ENCODE measurements around the gene PLB1. TPM values are rescaled to one million over a fixed set of nuclear protein-coding genes. Genes with fewer than 3 reads are reported as not detected.

Gene PLB1
- total and polyA plus RNA-seq, 2 experiments from 2014 or later: 0.11 to 0.44 TPM

- 92 to 93% methylated on average over 3 of the region's 3 CpGs for WGBS, 2 experiments (ENCODE audit: low coverage in 1 of 2, low lambda C conversion rate in 2 of 2, missing lambda C conversion rate in 2 of 2)
- TF ChIP-seq EZH2phosphoT487 (IDR thresholded peaks at IDR 0.05; ENCODE audit: insufficient read depth, low read depth): no peak
- no peak for TF ChIP-seq EZH2 (IDR thresholded peaks at IDR 0.05; ENCODE audit: insufficient read depth, poor library complexity, severe bottlenecking)
- H3K27me3 ChIP-seq (replicated peaks; ENCODE audit: insufficient read depth): no peaks in the 10 kb centered on the region
- H3F3A ChIP-seq (ENCODE audit: insufficient read depth): peaks cover 47% of the 10 kb centered on the region
- no peaks in the 10 kb centered on the region for H3K36me3 ChIP-seq (ENCODE audit: low read depth)
- H3K27ac ChIP-seq: peak overlapping the region; percentile 89
- no peak overlapping the region for H3K4me3 ChIP-seq
- no peaks in the 10 kb centered on the region for H3K79me2 ChIP-seq (ENCODE audit: insufficient read depth)
- peak overlapping the region; percentile 61; the same call in 1 of the 2 replicates for H2AFZ ChIP-seq
- peak overlapping the region; percentile 48 for H3K4me2 ChIP-seq (ENCODE audit: unreplicated experiment)
- no peak for DNase-seq
- peak overlapping the region; percentile 56 for H3K9ac ChIP-seq
- H3K9me3 ChIP-seq (ENCODE audit: low read depth): no peaks in the 10 kb centered on the region
- peaks cover 52% of the 10 kb centered on the region for H3K4me1 ChIP-seq (ENCODE audit: insufficient read depth)
- in situ Hi-C loops (cut with MboI): no loop called here
- H4K20me1 ChIP-seq (ENCODE audit: insufficient read depth): no peaks in the 10 kb centered on the region
- H3K9me2 ChIP-seq (ENCODE audit: insufficient read depth): no peaks in the 10 kb centered on the region
Observed at GRCh38 chr2:28448793-28449100, 47.1 kb upstream of the PLB1 start.

GRCh38 chr2:28449126-28449487 is 46.8 kb upstream of the PLB1 start:
- Histone ChIP-seq H3K27ac (peak overlapping the region; percentile 89), H2AFZ (peak overlapping the region; percentile 61)
- WGBS, 2 experiments (ENCODE audit: low coverage in 1 of 2, low lambda C conversion rate in 2 of 2, missing lambda C conversion rate in 2 of 2): 78 to 86% methylated on average over 6 of the region's 6 CpGs

GRCh38 chr2:28449488-28450395 is 46.1 kb upstream of the PLB1 start:
- no peaks in the 10 kb centered on the region for H3K36me3 ChIP-seq (ENCODE audit: low read depth)
- H3K4me3 ChIP-seq: no peak overlapping the region
- H3F3A ChIP-seq (ENCODE audit: insufficient read depth): peaks cover 47% of the 10 kb centered on the region
- peak overlapping the region; percentile 56 for H3K9ac ChIP-seq
- no peak for TF ChIP-seq EZH2phosphoT487 (IDR thresholded peaks at IDR 0.05; ENCODE audit: insufficient read depth, low read depth)
- TF ChIP-seq EZH2 (IDR thresholded peaks at IDR 0.05; ENCODE audit: insufficient read depth, poor library complexity, severe bottlenecking): no peak
- peak overlapping the region; percentile 61 for H2AFZ ChIP-seq
- H3K4me1 ChIP-seq (ENCODE audit: insufficient read depth): peaks cover 52% of the 10 kb centered on the region
- no peaks in the 10 kb centered on the region for H3K79me2 ChIP-seq (ENCODE audit: insufficient read depth)
- WGBS, 2 experiments (ENCODE audit: low coverage in 1 of 2, low lambda C conversion rate in 2 of 2, missing lambda C conversion rate in 2 of 2): 24% methylated on average over 16 to 17 of the region's 17 CpGs
- in situ Hi-C loops (cut with MboI): no loop called here
- no peaks in the 10 kb centered on the region for H3K9me3 ChIP-seq (ENCODE audit: low read depth)
- peak; percentile 75 for DNase-seq
- H3K9me2 ChIP-seq (ENCODE audit: insufficient read depth): no peaks in the 10 kb centered on the region
- no peaks in the 10 kb centered on the region for H3K27me3 ChIP-seq (replicated peaks; ENCODE audit: insufficient read depth)
- H3K27ac ChIP-seq: peak overlapping the region; percentile 89
- H3K4me2 ChIP-seq (ENCODE audit: unreplicated experiment): peak overlapping the region; percentile 48
- H4K20me1 ChIP-seq (ENCODE audit: insufficient read depth): no peaks in the 10 kb centered on the region

More at GRCh38 chr2:28449126-28449487, 46.8 kb upstream of the PLB1 start:
- H3K79me2 ChIP-seq (ENCODE audit: insufficient read depth): no peaks in the 10 kb centered on the region
- H3K36me3 ChIP-seq (ENCODE audit: low read depth): no peaks in the 10 kb centered on the region
- no peaks in the 10 kb centered on the region for H3K9me2 ChIP-seq (ENCODE audit: insufficient read depth)
- in situ Hi-C loops (cut with MboI): no loop called here
- peaks cover 52% of the 10 kb centered on the region for H3K4me1 ChIP-seq (ENCODE audit: insufficient read depth)
- H3K9ac ChIP-seq: peak overlapping the region; percentile 56
- no peak for DNase-seq
- no peaks in the 10 kb centered on the region for H3K9me3 ChIP-seq (ENCODE audit: low read depth)
- no peaks in the 10 kb centered on the region for H3K27me3 ChIP-seq (replicated peaks; ENCODE audit: insufficient read depth)
- H3K4me2 ChIP-seq (ENCODE audit: unreplicated experiment): peak overlapping the region; percentile 48
- no peak overlapping the region for H3K4me3 ChIP-seq
- H4K20me1 ChIP-seq (ENCODE audit: insufficient read depth): no peaks in the 10 kb centered on the region
- no peak for TF ChIP-seq EZH2phosphoT487 (IDR thresholded peaks at IDR 0.05; ENCODE audit: insufficient read depth, low read depth)
- TF ChIP-seq EZH2 (IDR thresholded peaks at IDR 0.05; ENCODE audit: insufficient read depth, poor library complexity, severe bottlenecking): no peak
- peaks cover 47% of the 10 kb centered on the region for H3F3A ChIP-seq (ENCODE audit: insufficient read depth)

DNA sequence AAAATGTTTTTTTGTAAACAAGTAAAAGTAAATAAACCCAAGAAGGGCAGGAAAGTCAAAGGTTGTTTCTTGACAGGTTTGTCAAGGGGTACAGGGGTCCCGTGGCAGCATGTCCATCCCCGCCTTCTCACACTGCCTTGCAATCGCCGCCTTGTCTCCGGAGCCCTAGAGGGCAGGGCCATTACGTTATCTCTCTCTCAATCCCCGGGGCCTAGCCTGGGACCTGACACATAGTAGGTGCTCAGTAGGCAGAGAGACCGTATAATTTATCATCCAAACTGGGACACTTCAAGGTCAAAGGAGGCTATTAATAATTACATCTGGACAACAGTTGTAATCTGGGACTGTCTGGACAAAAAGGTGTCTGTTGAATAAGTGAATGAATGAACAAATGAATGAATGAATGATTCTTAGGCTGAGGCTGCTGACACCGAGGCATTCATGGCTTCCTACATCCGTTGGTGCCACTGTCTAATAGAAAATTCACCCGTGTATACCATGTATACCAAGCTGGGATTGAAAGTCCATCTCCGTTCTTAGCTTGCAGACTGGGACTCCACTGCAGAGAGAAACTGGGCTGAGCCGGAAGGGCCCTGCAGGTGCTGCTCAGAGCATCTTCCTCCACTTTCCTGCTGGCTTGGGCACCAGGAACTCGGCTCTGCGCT is 44.8 kb upstream of the PLB1 start:
- H3F3A ChIP-seq (ENCODE audit: insufficient read depth): peaks cover 47% of the 10 kb centered on the region
- no peak for TF ChIP-seq EZH2phosphoT487 (IDR thresholded peaks at IDR 0.05; ENCODE audit: insufficient read depth, low read depth)
- no peak for TF ChIP-seq EZH2 (IDR thresholded peaks at IDR 0.05; ENCODE audit: insufficient read depth, poor library complexity, severe bottlenecking)
- H4K20me1 ChIP-seq (ENCODE audit: insufficient read depth): no peaks in the 10 kb centered on the region
- no peak overlapping the region for H2AFZ ChIP-seq
- no peak overlapping the region for H3K4me3 ChIP-seq
- in situ Hi-C loops (cut with MboI): no loop called here
- H3K9ac ChIP-seq: no peak overlapping the region
- H3K9me2 ChIP-seq (ENCODE audit: insufficient read depth): no peaks in the 10 kb centered on the region
- no peak for DNase-seq
- no peaks in the 10 kb centered on the region for H3K79me2 ChIP-seq (ENCODE audit: insufficient read depth)
- no peaks in the 10 kb centered on the region for H3K36me3 ChIP-seq (ENCODE audit: low read depth)
- H3K27me3 ChIP-seq (replicated peaks; ENCODE audit: insufficient read depth): no peaks in the 10 kb centered on the region
- no peak overlapping the region for H3K4me2 ChIP-seq (ENCODE audit: unreplicated experiment)
- H3K9me3 ChIP-seq (ENCODE audit: low read depth): no peaks in the 10 kb centered on the region
- WGBS, 2 experiments (ENCODE audit: low coverage in 1 of 2, low lambda C conversion rate in 2 of 2, missing lambda C conversion rate in 2 of 2): 90 to 93% methylated on average over 15 of the region's 15 CpGs
- H3K4me1 ChIP-seq (ENCODE audit: insufficient read depth): peaks cover 46% of the 10 kb centered on the region
- no peak overlapping the region for H3K27ac ChIP-seq
